AG20443 (cell line): ENCODE data around the gene CYTH2.
"Not testable (repeated sequence)": the region's sequence is repeated elsewhere in the genome, so short reads cannot be mapped to it uniquely, and the experiment has no call there.

Source experiments
- DNase-seq: peaks from one replicate; pipeline ENCODE4 v3.0.0; 2012; ENCODE audit warnings: low spot score, mixed read lengths

The CYTH2 gene

DNA sequence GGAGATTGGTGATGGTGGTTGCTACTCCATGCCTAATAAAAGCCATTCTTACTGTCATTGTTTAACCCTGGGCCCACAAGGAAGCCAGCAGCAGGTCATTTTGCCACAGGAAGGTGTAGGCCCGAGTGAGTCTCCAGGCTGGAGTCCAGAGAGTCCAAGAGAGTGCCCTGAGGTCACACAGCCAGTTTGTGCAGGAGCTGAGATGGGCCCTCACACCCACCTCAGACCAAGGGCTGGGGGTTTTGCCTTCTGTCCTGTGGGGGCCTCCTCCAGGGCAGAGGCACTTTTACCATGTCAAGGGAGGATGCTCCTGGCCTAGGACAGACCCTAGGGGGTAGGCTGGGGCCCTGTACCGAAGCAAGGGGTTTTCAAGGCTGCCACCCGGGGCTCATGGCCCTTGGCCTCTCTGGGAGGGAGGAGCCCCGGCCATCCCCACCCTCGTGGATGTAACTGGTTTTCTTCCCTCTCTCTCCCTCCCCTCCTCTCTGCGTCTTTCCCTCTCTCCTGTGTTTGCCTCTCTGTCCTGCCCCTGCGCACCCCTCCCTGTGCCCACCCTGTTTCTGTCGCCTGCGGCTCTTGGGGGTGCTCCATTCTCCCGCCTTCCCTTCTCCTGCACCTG lies 8.0 kb downstream of the CYTH2 start:
- DNase-seq = no peak

DNA sequence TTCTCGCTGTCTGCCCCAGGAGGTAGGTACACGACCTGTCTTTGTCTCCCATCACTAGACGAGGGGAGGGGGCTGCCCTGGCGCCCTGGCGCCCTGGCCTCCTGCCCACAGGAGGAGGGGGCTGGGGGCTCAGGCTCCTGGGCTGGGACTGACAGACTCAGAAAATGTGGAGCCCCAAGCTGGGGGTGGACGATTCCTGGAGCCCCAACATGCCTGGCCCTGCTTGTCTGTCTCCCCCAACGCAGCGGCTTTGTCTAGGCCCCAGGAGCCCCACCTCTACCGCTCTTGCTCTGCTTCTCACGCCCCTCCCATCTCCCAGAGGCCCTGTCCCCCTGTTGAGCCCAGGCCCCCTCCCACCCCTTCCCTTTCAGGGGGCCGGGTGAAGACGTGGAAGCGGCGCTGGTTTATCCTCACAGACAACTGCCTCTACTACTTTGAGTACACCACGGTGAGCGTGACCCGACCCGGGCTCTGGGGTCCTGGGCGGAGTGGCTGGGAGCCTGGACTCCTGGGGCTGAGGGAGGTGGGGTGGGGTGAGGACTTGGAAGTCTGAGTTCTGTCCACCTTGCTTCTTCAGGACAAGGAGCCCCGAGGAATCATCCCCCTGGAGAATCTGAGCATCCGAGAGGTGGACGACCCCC lies 8.6 kb downstream of the CYTH2 start:
- DNase-seq = no peak

DNA sequence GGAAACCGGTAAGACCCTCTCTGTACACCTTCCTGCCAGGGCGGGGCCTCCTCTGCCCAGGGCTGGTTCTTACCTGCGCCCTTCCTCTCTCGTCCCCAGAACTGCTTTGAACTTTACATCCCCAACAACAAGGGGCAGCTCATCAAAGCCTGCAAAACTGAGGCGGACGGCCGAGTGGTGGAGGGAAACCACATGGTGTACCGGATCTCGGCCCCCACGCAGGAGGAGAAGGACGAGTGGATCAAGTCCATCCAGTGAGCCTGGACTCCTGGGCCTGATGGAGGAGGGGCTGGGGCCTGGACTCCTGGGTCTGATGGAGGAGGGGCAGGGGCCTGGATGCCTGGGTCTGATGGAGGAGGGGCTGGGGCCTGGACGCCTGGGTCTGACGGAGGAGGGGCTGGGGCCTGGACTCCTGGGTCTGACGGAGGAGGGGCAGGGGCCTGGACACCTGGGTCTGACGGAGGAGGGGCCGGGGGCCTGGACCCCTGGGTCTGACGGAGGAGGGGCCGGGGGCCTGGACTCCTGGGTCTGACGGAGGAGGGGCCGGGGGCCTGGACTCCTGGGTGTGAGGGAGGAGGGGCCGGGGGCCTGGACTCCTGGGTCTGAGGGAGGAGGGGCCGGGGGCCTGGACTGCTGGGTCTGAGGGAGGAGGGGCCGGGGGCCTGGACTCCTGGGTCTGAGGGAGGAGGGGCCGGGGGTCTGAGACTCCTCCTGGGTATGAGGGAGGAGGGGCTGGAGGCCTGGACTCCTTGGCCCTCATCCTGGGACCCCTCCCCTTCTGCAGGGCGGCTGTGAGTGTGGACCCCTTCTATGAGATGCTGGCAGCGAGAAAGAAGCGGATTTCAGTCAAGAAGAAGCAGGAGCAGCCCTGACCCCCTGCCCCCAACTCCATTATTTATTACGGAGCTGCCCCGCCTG lies 9.4 kb downstream of the CYTH2 start:
- no peak for DNase-seq

DNA sequence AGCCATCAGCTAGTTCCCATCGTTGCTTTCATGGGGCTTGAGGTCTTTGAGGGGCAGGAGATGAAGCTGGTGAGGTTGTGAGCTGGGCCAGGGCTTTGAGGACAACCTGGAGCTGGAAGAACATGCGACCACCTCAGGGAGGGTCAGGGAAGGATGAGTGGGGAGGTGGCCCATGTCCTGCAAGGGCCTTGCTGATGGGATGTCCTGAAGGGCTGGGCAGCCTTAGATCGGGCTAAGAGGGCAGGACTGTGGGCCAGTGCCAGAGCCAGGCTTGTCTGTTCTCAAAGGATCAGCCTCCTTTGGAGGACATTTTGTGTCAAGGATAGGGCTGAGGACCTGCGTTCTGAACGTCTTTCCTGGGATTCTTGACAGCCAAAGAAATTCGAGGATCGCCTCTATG lies 10.5 kb downstream of the CYTH2 start:
- DNase-seq = no peak

DNA sequence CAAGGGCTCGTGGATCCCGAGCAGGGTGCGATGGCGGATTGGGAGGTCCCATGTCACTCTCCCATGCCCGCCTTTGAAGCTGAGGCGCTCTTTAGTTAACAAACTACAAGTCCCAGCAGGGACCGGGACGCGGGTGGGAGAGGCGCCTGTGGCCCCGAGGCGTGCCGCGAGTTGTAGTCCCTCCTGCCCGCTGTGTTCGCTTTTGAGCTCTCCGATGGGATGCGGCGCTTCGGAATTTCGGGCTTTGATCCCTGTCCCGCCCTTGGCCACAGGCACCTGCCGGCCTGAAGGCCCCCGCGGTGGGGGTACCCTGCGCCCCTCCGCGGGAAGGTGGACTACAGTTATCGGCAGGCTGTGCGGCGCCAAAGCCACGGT lies 11.0 kb downstream of the CYTH2 start:
- DNase-seq = peak; percentile 55

DNA sequence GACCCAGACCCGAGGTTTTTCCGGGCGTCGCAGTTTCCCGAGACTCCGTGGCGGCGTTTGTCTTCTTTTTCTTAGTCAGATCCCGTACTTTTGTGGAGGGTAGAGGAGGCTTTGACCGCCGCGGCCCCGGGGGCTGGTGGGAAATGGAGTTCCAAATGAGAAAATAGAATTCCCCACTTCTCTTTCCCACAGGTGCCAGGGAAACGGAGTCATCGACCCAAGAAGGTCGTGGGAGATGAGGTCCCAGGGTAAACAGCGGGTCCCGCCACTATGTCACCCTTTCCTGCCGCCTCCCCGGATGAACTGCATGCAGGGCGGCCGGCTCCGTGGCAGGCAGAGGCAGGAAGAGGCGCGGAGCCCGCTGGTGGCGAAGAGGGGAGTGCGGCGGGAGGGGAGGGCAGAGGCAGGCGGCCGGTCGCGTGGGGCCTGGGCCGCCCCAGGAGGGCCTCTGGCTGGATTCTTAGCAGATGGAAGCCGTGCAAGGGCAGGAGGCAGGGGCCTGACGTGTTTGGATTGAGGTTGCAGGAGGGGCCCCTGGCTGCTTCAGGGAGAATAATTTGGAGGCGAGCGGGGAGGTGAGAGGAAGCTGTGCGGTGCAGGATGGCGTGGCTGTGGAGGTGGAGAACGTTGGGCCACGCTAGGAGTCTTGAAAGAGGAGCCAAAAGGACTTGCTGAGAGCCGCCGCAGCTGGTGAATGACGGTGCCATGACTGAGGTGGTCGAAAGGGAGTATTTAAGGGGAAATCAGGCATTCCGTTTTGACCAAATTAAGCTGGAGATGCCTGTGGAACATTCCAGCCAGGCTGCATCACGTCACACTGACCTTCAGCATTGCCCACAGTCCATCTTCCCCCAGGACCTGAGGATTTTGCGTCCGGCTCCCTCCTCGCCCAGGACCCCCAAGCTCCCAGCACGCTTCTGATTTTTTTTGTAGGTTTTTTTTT lies 11.7 kb downstream of the CYTH2 start:
- DNase-seq = peak; percentile 56

DNA sequence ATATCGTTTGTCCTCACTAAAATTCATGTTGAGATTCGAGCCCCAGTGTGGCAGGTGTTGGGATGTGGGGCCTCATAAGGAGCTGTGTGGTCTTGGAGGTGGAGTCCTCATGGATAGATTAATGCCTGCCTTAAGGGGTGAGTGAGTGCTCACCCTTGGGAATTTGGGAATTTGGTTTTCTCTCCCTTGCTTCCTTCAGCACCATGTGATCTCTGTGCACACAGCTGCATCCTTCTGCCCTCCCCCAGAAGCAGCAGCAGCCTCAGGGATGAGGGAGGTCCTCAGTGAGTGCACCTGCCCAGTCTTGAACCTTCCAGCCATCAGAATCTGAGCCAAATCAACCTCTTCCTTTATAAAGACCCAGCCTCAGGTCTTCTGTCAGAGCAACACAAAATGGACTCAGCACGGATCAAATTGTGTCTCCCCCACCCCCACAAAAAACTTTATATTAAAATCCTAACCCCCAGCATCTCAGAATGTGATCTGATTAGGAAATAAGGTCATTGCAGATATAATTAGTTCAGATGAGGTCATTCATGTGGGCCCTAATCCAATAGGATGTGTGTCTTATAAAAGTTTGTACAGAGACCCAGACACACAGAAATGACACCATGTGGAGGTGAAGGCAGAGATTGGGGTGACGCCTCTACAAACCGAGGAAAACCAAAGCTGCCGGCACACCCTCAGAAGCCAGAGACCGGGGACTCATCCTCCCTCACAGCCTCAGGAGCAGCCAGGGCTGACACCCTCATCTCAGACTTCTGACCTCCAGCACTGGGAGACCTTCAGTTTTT lies 12.9 kb downstream of the CYTH2 start:
- DNase-seq = no peak

DNA sequence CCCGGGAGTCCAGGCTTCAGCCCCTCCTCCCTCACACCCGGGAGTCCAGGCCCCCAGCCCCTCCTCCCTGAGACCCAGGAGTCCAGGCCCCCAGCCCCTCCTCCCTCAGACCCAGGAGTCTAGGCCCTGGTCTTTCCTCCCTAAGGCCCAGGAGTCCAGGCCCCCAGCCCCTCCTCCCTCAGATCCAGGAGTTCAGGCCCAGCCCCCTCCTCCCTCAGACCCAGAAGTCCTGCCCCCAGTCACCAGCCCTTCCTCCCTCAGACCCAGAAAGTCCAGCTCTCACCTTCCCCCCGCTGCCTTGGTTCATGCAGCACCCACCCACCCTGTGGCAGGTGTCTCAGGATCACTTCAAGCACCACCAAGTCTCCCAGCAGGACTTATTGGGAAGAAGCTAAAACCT lies 14.1 kb downstream of the CYTH2 start:
- no peak for DNase-seq

DNA sequence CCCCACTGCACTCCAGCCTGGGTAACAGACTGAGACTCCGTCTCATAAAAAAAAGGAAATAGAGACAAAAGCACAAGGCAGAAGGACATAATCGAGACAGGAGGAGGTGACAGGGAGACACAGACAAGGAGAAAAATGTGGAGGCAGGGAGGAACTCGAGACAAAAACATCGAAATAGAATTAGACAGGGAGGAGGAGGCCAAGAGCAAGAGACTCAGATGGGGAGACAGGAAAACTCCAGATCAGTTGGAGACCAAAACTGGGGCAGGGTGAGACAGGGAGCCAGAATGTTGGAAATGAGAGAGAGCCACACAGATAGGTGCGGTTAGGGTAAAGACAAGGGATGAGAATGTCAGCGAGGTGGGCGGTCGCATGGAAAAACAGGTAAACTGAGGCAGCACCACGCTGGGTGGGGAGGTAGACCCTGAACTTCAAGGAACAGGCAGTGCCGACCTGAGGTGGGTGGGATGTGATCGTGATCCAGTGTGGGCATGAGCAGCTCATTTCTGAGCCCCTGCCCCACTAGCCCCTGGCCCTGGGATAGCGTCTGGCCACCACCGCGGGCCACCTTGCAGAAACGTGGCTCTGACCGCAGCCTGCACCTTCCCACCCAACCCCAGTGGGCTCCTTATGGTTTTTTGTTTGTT lies 15.2 kb downstream of the CYTH2 start:
- no peak for DNase-seq

DNA sequence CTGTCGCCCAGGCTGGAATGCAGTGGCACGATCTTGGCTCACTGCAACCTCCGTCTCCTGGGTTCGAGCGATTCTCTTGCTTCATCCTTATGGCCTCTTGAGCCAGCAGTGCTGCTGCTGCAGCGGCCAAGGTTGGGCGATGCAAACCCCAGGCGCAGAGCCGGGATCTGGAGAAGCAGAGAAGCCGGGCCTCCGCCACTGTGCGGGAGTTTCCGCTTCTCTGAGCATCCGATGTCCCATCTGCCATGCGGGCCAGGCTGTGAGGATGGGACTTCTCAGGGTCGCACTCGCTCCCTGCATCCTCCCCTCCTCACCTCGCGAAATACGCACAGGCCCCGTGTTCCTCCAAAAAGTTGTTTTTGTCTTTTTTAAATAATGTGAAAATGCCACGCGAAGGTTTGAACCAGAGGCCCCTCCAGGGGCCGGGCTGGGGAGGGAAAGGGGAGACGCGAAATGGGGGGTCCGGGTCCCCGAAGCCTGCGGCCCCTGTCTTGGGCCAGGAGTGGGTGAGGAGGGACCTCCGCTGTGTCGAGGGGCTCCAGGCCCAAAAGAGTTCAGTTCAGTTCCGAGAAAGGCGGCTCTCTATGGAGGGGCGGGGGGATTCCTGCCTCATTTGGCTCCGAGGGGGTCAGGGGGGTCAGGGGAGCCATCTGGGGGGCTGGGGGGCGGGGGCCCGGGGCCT lies 15.9 kb downstream of the CYTH2 start:
- DNase-seq = no peak

DNA sequence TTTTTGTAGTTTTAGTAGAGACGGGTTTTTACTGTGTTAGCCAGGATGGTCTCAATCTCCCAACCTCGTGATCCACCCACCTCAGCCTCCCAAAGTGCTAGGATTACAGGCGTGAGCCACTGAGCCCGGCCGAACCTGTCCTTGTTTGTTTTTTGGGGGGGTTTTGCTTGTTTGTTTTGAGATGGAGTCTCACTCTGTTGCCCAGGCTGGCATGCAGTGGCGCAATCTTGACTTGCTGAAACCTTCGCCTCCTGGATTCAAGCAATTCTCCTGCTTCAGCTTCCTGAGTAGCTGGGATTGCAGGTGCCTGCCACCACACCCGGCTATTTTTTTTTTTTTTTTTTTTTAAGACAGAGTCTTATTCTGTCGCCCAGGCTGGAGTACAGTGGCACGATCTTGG lies 17.5 kb downstream of the CYTH2 start:
- not testable (repeated sequence) for DNase-seq

DNA sequence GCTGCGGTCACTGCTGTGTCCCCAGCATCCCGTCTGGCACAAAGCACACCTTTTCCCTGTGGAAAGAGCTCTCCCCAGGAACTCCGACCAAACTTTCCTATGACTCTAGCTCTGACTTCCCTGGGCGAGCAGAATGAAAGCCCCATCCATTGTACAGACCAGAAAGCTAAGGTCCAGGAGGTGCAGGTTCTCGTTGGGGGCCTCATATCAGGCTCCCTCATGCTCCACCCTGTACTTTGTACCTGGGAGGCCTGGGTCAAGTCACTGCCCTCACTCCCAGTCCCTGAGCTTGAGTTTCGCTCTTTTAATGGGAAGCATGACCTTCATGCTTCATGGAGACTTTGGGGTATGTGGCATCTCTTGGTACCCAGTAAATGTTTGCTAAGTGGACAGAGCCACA lies 18.4 kb downstream of the CYTH2 start:
- DNase-seq = no peak

DNA sequence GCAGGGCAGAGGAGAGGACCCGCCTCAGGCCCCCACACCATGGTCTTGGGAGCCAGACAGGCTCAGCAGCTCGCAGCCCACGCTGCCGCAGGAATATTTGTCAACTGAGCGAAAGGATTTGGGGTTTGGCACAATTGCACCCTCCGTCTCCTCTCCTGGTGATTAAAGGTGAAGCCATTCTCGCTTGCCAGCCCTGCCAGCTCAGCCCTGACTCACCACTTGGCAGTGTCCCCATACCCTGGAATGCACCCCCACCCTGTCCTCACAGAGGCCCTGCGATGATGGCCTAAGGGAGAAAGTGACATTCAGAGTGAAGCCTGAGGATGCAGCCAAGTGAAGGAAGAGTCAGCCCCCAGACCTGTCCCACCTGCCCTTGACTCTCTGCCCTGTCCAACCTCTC lies 18.8 kb downstream of the CYTH2 start:
- DNase-seq = peak; percentile 85

DNA sequence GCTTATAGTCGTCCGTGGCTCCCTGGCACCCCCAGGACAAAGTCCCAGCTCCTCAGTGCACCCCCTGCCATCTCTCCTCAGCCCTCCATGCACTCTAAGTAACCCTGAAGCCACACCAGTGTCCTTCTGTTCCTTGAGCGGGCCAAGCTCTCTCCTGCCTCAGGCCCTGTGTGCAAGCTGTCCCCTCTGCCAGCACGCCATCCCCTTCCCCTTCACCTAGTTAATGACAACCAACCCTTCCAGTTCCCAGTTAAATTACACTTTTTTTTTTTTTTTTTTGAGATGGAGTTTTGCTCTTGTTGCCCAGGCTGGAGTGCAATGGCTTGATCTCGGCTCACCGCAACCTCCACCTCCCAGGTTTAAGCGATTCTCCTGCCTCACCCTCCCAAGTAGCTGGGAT lies 19.3 kb downstream of the CYTH2 start:
- not testable (repeated sequence) for DNase-seq

DNA sequence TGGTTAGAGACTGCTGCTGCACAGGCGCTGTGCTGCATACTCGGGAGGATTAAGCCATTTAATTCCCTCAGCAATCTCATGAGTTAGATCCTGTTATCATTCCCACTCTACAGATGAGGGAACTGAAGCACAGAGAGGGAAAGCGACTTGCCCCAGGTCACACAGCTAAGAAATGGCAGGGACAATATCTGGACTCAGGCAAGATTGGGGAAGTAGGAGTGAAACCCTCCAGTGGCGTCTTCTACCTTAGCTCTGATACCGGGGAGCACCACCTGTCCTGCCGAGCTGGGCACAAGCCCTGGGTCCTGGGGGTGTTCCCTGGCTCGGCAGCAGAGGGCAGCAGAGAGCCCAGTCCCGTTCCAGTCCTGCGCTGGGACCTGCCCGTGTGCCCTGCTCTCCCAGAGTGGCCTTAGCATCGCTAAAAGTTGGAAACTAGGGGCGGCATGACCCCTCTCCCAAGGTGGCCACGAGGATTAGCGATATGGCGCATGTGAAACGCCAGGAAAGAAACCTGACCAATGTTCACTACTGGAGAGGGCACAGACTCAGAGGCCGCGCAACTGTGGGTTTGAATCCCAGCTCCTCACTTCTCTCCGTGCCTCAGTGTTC lies 20.5 kb downstream of the CYTH2 start:
- peak; percentile 81 for DNase-seq

DNA sequence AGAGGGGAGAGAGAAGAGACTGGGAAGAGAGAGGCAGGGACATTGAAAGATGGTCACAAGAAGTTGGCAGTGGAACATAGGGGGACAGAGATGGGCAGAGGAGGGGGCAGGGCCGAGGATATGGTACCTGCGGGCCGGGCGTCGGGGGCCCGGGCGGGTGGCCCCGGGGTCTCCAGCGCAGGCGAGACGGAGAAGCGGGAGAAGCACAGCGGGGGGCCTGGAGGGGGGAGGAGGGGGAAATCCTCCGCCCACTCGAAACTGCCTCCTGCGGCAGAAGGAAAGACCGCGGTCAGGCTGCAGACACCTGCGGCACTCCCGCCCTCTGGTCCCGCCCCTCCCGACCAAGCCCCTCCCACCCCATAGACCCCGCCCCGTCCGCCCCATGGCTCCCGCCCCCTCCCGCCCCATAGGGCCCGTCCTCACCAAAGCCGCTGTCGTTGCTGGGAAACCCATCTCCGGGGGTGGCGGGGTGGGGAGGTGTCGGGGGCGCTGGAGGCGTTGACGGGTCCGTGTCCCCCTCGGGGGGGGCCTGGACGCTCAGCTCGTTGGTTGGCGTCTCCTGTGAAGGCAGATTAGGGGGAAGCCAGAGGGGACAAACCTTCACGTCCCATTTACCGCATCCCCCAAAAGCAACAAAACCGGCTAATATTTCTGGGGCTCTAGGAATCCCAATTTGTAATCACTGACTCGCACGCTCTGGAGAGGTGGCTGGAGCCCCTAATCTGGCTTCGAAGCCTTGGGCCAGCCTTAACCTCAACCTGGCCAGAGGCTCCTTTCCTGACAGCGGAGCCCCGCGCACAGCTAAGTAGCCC lies 22.0 kb downstream of the CYTH2 start:
- peak; percentile 67 for DNase-seq

DNA sequence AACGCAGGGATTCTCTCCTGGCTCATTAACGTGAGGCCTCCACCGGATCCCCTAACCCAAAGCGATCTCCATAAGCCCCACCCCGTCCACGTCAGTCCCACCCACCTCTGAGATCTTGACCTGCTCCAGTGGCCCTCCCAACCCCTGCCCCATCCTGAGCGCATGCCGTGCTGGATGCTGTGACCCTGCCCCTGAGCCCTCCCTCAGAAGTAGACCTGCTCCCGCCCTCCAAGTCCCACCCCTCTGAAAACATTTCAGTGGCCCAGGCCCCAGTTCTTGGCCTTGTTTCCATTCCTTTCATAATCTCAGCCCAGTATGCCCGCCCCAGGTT lies 22.6 kb downstream of the CYTH2 start:
- DNase-seq = no peak

DNA sequence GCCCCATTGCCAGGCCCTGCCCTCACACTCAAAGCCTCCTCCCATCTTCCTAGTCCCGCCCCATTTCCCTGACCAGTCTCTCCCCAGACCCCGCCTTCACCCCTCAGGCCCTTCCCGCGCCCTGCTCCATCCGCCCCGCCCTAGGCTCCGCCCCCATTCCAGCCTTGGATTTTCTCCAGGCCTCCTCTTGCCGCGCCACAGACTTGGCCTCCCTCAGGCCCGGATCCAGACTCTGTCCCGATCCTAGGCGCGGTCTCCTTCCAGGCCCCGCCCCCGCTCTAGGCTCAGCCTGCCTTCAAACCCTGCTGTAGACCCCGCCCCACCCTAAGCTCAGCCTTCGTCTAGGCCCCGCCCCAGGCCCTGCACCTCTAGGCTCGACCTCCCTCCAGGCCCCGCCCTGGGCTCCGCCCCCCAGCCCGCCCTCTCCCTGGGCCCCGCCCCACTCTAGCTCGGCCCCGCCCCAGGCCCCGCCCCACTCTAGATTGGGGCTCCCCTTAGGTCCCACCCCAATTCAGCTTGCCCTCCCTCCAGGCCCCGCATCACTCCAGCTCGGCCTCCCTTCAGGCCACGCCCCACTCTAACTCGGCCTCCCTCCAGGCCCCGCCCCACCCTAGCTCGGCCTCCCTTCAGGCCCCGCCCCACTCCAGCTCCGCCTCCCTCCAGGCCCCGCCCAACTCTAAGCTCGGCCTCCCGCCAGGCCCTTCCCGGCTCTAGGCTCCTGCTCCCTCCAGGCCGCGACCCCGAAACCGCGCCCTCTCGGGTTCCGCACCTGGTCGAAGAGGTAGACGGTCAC lies 24.0 kb downstream of the CYTH2 start:
- peak; percentile 99 for DNase-seq
